A673 (cell line): ENCODE measurements around the gene RASGRP2.

Experiments
- CTCF ChIP-seq: fragments of 300-800, 200-600 bp; sonication (generic); conservative IDR thresholded peaks from 2 replicates; pipeline ENCODE4 v1.5.1; 2017; ENCODE audit warnings: low read depth, mild to moderate bottlenecking, antibody characterized with exemption, low read length, moderate library complexity, mixed read lengths
- EZH2 ChIP-seq: fragments of 200-600 bp; sonication (generic); IDR thresholded peaks from 2 replicates; pipeline ENCODE4 v1.6.1; 2017; ENCODE audit warnings: borderline replicate concordance, low read depth, mild to moderate bottlenecking, mixed read lengths, antibody characterized with exemption, low read length; ENCODE audit not compliant: poor library complexity, severe bottlenecking

GRCh38 chr11:64758330-64759079 is 14.6 kb upstream of the RASGRP2 start:
- TF ChIP-seq CTCF: no peak
- TF ChIP-seq EZH2: no peak
